Measurements from ENCODE around the gene TRAF3IP1. TPM values are rescaled to one million over a fixed set of nuclear protein-coding genes. Genes with fewer than 3 reads are reported as not detected.
"Not testable (repeated sequence)": the region's sequence is repeated elsewhere in the genome, so short reads cannot be mapped to it uniquely, and the experiment has no call there.

TRAF3IP1 gene
- total RNA-seq, 2 donors from 2014 or later: 8.9 to 9.3 TPM

DNA sequence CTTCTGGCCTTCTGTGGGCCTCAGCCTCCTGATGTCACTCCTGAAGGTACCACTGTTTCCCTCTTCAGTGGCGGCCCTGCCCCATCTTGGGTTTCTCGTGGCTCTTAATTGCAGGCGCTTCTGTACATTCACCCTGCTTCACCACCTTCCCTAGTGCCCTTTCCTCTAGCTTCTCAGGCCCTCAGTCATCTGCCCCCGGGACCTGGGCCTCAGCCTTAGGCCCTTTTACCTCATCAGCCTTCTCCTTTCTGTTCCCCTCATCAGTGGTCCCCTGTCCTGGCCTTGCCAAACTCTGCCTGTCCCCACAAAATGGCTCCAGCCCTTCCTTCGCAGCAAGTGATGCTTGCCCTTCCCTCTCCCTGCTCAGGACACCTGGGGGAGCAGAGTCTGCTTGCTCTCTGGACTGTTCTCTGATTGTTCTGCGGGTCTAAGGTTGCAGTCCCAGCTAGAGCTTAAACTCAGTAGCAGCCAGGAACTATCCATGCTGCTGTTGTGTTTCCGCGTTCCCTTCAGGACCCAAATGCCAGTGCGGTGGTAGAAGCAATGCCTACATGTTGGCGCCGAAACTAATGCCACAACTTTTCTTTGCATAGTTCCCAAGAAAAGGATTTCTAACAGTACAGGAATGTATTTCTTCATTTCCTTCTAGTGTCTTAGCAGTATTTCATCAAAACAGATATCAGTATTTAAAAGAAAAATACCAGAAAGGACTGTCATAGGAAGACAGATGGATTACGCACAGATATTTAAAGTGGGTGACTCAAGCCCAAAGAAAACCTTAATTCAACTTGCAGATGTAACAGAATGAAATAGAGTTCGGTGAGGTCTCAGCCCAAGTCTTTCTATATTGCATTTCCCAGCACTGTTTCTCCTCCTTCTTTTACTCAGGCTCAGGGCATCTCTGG, 113.9 kb downstream of the TRAF3IP1 start:
- Mint-ChIP-seq H3K27me3 (no peaks in the 10 kb centered on the region), H3K36me3 (ENCODE audit: low read depth) (peaks cover 10% of the 10 kb centered on the region), H3K4me1 (peaks cover 38% of the 10 kb centered on the region), H3K4me3 (no peak overlapping the region), H3K27ac (peak overlapping the region; percentile 84)
- ATAC-seq (no peak), DNase-seq (no peak)
- H3K9me3 ChIP-seq (ENCODE audit: control insufficient read depth, low read length, poor library complexity, severe bottlenecking): no peaks in the 10 kb centered on the region

- peak overlapping the region; percentile 27 for H3K27ac Mint-ChIP-seq
- ATAC-seq (no peak), DNase-seq (no peak)
- H3K4me1 Mint-ChIP-seq: peaks cover 42% of the 10 kb centered on the region
- H3K27me3 Mint-ChIP-seq: no peaks in the 10 kb centered on the region
- peaks cover 10% of the 10 kb centered on the region for H3K36me3 Mint-ChIP-seq (ENCODE audit: low read depth)
- H3K9me3 ChIP-seq (ENCODE audit: control insufficient read depth, low read length, poor library complexity, severe bottlenecking): no peaks in the 10 kb centered on the region
- H3K4me3 Mint-ChIP-seq: no peak overlapping the region
Measured at GRCh38 chr2:238434846-238435751, 114.8 kb downstream of the TRAF3IP1 start.

- DNase-seq (no peak), ATAC-seq (no peak)
- Mint-ChIP-seq H3K27ac (peak overlapping the region; percentile 27), H3K27me3 (no peaks in the 10 kb centered on the region), H3K36me3 (ENCODE audit: low read depth) (peaks cover 11% of the 10 kb centered on the region), H3K4me3 (no peak overlapping the region), H3K4me1 (peaks cover 43% of the 10 kb centered on the region)
- no peaks in the 10 kb centered on the region for H3K9me3 ChIP-seq (ENCODE audit: control insufficient read depth, low read length, poor library complexity, severe bottlenecking)
Measured at GRCh38 chr2:238435752-238436096, 115.4 kb downstream of the TRAF3IP1 start.

DNA sequence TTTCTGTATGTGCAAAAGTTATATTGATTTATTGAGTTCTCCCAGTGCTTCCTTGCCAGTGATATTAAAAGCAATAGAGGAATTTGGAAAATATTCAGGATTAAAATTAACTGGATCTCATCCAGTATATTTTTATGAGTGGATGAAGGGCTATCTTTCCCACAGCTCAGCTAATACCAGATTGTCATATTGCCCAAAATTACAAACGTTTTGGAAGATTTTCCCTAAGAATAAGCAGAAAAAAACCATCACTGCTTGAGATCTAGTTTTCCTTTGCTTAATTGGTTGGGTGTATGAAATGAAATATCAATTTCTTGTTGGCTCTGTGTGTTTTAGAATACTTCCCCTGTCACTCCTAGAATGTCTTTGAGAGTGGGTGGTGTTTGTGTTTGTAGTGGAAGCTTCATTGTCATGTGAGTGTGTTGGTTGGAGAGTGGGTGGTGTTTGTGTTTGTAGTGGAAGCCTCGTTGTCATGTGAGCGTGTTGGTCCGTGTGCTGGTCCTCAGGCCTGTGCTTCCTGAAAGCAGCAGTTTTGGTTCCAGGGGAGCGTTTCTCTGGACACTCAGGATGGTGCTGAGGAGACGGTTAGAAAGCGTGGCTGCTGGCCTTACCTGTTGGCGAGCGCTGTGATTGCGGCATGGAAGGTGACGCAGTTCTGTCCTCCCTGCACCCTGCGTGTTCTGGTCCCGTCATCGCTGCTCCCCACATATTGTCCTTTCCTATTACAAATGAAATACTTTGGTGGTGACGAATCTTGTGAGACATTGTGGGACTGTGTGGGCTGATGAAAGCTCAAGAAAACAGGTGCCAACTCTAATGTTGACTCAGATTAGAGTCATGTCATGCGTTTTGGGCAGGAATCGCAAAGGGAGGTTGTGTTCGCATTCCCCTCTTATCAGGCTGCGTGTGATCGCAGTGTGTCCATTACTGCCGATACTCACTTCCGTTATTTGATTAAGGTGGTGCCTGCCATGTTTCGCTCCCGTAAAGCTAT, 118.8 kb downstream of the TRAF3IP1 start:
- no peak for DNase-seq
- no peaks in the 10 kb centered on the region for H3K9me3 ChIP-seq (ENCODE audit: control insufficient read depth, low read length, poor library complexity, severe bottlenecking)
- peaks cover 9% of the 10 kb centered on the region for H3K36me3 Mint-ChIP-seq (ENCODE audit: low read depth)
- peaks cover 41% of the 10 kb centered on the region for H3K4me1 Mint-ChIP-seq
- peak; percentile 83 for ATAC-seq
- H3K4me3 Mint-ChIP-seq: peak overlapping the region; percentile 90
- H3K27ac Mint-ChIP-seq: peak overlapping the region; percentile 94
- H3K27me3 Mint-ChIP-seq: no peaks in the 10 kb centered on the region

- Mint-ChIP-seq H3K27ac (peak overlapping the region; percentile 94), H3K4me3 (peak overlapping the region; percentile 90)
- no peak for DNase-seq
Measured at GRCh38 chr2:238439917-238440316, 119.6 kb downstream of the TRAF3IP1 start.

GRCh38 chr2:238440331-238440730, 120.0 kb downstream of the TRAF3IP1 start:
- peak overlapping the region; percentile 94 for H3K27ac Mint-ChIP-seq
- H3K4me3 Mint-ChIP-seq: peak overlapping the region; percentile 90
- peaks cover 39% of the 10 kb centered on the region for H3K4me1 Mint-ChIP-seq
- no peaks in the 10 kb centered on the region for H3K9me3 ChIP-seq (ENCODE audit: control insufficient read depth, low read length, poor library complexity, severe bottlenecking)
- H3K36me3 Mint-ChIP-seq (ENCODE audit: low read depth): peaks cover 9% of the 10 kb centered on the region
- ATAC-seq: no peak
- DNase-seq: no peak
- no peaks in the 10 kb centered on the region for H3K27me3 Mint-ChIP-seq

More at GRCh38 chr2:238439917-238440316, 119.6 kb downstream of the TRAF3IP1 start:
- Mint-ChIP-seq H3K36me3 (ENCODE audit: low read depth) (peaks cover 9% of the 10 kb centered on the region), H3K4me1 (peaks cover 39% of the 10 kb centered on the region), H3K27me3 (no peaks in the 10 kb centered on the region)
- H3K9me3 ChIP-seq (ENCODE audit: control insufficient read depth, low read length, poor library complexity, severe bottlenecking): no peaks in the 10 kb centered on the region
- no peak for ATAC-seq

- no peaks in the 10 kb centered on the region for H3K9me3 ChIP-seq (ENCODE audit: control insufficient read depth, low read length, poor library complexity, severe bottlenecking)
- ATAC-seq: no peak
- H3K4me1 Mint-ChIP-seq: peaks cover 39% of the 10 kb centered on the region
- peak overlapping the region; percentile 94 for H3K27ac Mint-ChIP-seq
- no peak overlapping the region for H3K4me3 Mint-ChIP-seq
- DNase-seq: no peak
- H3K36me3 Mint-ChIP-seq (ENCODE audit: low read depth): peaks cover 9% of the 10 kb centered on the region
- H3K27me3 Mint-ChIP-seq: no peaks in the 10 kb centered on the region
Measured at GRCh38 chr2:238440767-238441166, 120.4 kb downstream of the TRAF3IP1 start.

GRCh38 chr2:238441262-238442114, 121.2 kb downstream of the TRAF3IP1 start:
- DNase-seq: no peak
- Mint-ChIP-seq H3K27me3 (no peaks in the 10 kb centered on the region), H3K4me1 (peaks cover 35% of the 10 kb centered on the region), H3K4me3 (peak overlapping the region; percentile 55), H3K36me3 (ENCODE audit: low read depth) (peaks cover 5% of the 10 kb centered on the region), H3K27ac (no peak overlapping the region)
- H3K9me3 ChIP-seq (ENCODE audit: control insufficient read depth, low read length, poor library complexity, severe bottlenecking): no peaks in the 10 kb centered on the region
- ATAC-seq: no peak

DNA sequence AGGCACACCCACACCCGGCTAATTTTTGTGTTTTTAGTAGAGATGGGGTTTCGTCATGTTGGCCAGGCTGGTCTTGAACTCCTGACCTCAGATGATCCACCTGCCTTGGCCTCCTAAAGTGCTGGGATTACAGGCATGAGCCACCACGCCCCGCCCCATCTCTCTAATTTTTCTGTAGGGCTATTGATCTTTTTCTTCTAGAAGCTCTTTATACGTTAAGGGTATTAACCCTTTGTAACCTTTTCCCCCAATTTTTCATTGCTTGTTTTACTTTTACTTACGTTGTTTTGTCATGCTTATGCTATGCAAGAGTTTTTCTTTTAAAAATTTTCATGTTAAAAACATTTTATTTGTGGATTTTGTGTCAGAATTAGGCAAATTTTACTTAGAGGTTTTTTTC, 121.9 kb downstream of the TRAF3IP1 start:
- not testable (repeated sequence) for H3K4me3 Mint-ChIP-seq
- peaks cover 32% of the 10 kb centered on the region for H3K4me1 Mint-ChIP-seq

DNA sequence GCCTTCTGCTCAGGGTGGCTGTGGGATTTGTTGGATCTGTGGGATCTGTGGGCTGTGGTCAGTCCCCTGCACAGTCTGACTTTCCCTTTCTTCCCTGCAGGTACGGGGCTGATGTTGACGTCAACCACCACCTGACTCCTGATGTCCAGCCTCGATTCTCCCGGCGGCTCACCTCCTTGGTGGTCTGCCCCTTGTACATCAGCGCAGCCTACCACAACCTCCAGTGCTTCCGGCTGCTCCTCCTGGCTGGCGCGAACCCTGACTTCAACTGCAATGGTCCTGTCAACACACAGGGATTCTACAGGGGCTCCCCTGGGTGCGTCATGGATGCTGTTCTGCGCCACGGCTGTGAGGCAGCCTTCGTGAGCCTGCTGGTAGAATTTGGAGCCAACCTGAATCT, 123.9 kb downstream of the TRAF3IP1 start:
- no peak for DNase-seq
- no peaks in the 10 kb centered on the region for H3K27me3 Mint-ChIP-seq
- peaks cover 26% of the 10 kb centered on the region for H3K4me1 Mint-ChIP-seq
- peaks cover 6% of the 10 kb centered on the region for H3K36me3 Mint-ChIP-seq (ENCODE audit: low read depth)
- H3K4me3 Mint-ChIP-seq: no peak overlapping the region
- H3K27ac Mint-ChIP-seq: no peak overlapping the region
- no peaks in the 10 kb centered on the region for H3K9me3 ChIP-seq (ENCODE audit: control insufficient read depth, low read length, poor library complexity, severe bottlenecking)
- no peak for ATAC-seq

More for the DNA sequence above, 121.9 kb downstream of the TRAF3IP1 start:
- ATAC-seq; DNase-seq; H3K9me3 ChIP-seq (ENCODE audit: control insufficient read depth, low read length, poor library complexity, severe bottlenecking); H3K27me3 Mint-ChIP-seq; H3K36me3 Mint-ChIP-seq (ENCODE audit: low read depth); H3K27ac Mint-ChIP-seq: not testable (repeated sequence)

GRCh38 chr2:238445409-238446190, 125.3 kb downstream of the TRAF3IP1 start:
- Mint-ChIP-seq H3K27me3 (no peaks in the 10 kb centered on the region), H3K27ac (no peak overlapping the region), H3K4me3 (no peak overlapping the region), H3K36me3 (ENCODE audit: low read depth) (peaks cover 2% of the 10 kb centered on the region), H3K4me1 (peaks cover 14% of the 10 kb centered on the region)
- DNase-seq: no peak
- no peaks in the 10 kb centered on the region for H3K9me3 ChIP-seq (ENCODE audit: control insufficient read depth, low read length, poor library complexity, severe bottlenecking)
- ATAC-seq: no peak
